ENCODE data around the gene ADAM22.

GRCh38 chr7:88104732-88105131 lies 170.7 kb downstream of the ADAM22 start:
- TF ChIP-seq KAT2A (conservative IDR thresholded peaks at IDR 0.05; ENCODE audit: control insufficient read depth, low read depth, low read length) (no peak), CBFB (IDR thresholded peaks at IDR 0.05; ENCODE audit: low read depth) (no peak), EZH2 (IDR thresholded peaks at IDR 0.05; ENCODE audit: borderline replicate concordance, control insufficient read depth, low read depth, low read length) (no peak), CREB1 (IDR thresholded peaks at IDR 0.05; ENCODE audit: low read depth) (no peak), RFX5 (IDR thresholded peaks at IDR 0.05; ENCODE audit: low read depth, low read length) (no peak), SRF (IDR thresholded peaks at IDR 0.05; ENCODE audit: low read depth in 2 of 2, low read length in 2 of 2) (no peak), SUZ12 (IDR thresholded peaks at IDR 0.05; ENCODE audit: unreplicated experiment) (no peak), ATF3 (IDR thresholded peaks at IDR 0.05; ENCODE audit: borderline replicate concordance, extremely low read depth, low read depth, low read length) (no peak), MYC (IDR thresholded peaks at IDR 0.05; ENCODE audit: insufficient read depth, insufficient read length, insufficient replicate concordance, low read length, severe bottlenecking) (no peak), BCL11A (IDR thresholded peaks at IDR 0.05; ENCODE audit: low read depth, low read length) (no peak), POLR2AphosphoS5 (IDR thresholded peaks at IDR 0.05; ENCODE audit: low read length) (no peak)
- TF ChIP-seq, protein P1, sequence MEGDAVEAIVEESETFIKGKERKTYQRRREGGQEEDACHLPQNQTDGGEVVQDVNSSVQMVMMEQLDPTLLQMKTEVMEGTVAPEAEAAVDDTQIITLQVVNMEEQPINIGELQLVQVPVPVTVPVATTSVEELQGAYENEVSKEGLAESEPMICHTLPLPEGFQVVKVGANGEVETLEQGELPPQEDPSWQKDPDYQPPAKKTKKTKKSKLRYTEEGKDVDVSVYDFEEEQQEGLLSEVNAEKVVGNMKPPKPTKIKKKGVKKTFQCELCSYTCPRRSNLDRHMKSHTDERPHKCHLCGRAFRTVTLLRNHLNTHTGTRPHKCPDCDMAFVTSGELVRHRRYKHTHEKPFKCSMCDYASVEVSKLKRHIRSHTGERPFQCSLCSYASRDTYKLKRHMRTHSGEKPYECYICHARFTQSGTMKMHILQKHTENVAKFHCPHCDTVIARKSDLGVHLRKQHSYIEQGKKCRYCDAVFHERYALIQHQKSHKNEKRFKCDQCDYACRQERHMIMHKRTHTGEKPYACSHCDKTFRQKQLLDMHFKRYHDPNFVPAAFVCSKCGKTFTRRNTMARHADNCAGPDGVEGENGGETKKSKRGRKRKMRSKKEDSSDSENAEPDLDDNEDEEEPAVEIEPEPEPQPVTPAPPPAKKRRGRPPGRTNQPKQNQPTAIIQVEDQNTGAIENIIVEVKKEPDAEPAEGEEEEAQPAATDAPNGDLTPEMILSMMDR (IDR thresholded peaks at IDR 0.05 in 2 of 3, conservative IDR thresholded peaks at IDR 0.05 in 1 of 3; ENCODE audit: control insufficient read depth in 2 of 3, extremely low read depth in 1 of 3, insufficient read depth in 1 of 3, low read depth in 3 of 3, low read length in 3 of 3): no peak

Measured in GM12878 (cell line).